Endothelial cell of umbilical vein (primary cell): ENCODE results near the gene NR1D1.

ENCODE experiments used
- EZH2 ChIP-seq: IDR thresholded peaks from 2 replicates; pipeline ENCODE4 v1.6.1; 2012; ENCODE audit warnings: borderline replicate concordance, low read depth, mild to moderate bottlenecking, moderate library complexity, low read length, inconsistent platforms; ENCODE audit not compliant: severe bottlenecking
- FOS ChIP-seq: IDR thresholded peaks from 2 replicates; pipeline ENCODE4 v1.6.1; 2011; ENCODE audit warnings: mild to moderate bottlenecking, low read length, moderate library complexity, borderline replicate concordance; ENCODE audit not compliant: insufficient read depth
- POLR2A ChIP-seq: IDR thresholded peaks from 2 replicates; pipeline ENCODE4 v1.6.1; 2012; ENCODE audit warnings: low read depth, mild to moderate bottlenecking, control low read depth, low read length
- POLR2AphosphoS5 ChIP-seq: IDR thresholded peaks from 2 replicates; pipeline ENCODE4 v1.6.1; 2012; ENCODE audit warnings: low read depth, mild to moderate bottlenecking, control low read depth, low read length, moderate library complexity; ENCODE audit not compliant: insufficient read depth
- TF ChIP-seq, protein P1 (sequence below): IDR thresholded peaks from 2 replicates; pipeline ENCODE4 v1.6.1; 2011; ENCODE audit not compliant: insufficient read depth, insufficient read length
- TF ChIP-seq, protein P2 (sequence below), 2 donors: IDR thresholded peaks; 1 replicate in 1 of 2; 2 replicates in 1 of 2; pipeline ENCODE4 v1.5.1; 2011; ENCODE audit warnings: low read length in 2 of 2, mild to moderate bottlenecking in 2 of 2, moderate library complexity in 2 of 2, control low read depth in 1 of 2, inconsistent platforms in 1 of 2, low read depth in 1 of 2; ENCODE audit not compliant: insufficient read depth in 1 of 2; ENCODE audit errors: extremely low read depth in 1 of 2

DNA sequence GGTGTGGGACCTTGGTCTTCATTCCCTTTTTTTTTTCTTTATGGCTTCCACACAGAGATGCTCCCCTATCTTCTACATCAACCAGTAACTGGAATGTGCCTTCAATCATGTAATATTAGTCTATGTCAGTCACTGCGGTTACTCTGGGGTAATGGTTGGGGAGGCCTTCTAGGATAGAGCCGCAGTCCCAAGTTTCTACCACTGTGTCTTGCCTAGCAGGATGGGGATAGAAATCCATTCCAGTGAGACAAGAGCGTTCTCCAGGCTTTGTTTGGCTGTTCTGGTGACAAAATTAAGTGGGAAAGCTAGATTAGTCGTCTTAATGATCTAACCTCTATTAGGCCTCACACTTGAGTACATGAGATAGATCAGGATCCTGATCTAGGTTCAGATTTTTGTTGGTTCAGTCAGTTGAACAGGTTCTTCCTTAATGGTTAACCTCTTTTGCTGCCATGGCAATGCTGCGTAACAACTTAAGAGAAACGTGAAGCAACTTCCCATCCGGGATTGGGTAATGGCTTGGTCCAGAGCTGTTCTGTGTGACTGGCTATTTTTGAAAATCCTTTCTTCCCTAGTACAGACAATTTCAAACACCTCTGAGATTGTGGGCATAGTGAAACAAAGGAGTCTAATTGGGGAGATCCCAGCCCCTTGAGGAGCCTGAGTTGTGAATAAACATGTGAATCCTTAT, 30.1 kb upstream of the NR1D1 start:
- TF ChIP-seq POLR2A (no peak), POLR2AphosphoS5 (no peak), FOS (no peak), EZH2 (no peak)
- TF ChIP-seq, protein P1, sequence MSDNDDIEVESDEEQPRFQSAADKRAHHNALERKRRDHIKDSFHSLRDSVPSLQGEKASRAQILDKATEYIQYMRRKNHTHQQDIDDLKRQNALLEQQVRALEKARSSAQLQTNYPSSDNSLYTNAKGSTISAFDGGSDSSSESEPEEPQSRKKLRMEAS, result no peak
- TF ChIP-seq, protein P2, sequence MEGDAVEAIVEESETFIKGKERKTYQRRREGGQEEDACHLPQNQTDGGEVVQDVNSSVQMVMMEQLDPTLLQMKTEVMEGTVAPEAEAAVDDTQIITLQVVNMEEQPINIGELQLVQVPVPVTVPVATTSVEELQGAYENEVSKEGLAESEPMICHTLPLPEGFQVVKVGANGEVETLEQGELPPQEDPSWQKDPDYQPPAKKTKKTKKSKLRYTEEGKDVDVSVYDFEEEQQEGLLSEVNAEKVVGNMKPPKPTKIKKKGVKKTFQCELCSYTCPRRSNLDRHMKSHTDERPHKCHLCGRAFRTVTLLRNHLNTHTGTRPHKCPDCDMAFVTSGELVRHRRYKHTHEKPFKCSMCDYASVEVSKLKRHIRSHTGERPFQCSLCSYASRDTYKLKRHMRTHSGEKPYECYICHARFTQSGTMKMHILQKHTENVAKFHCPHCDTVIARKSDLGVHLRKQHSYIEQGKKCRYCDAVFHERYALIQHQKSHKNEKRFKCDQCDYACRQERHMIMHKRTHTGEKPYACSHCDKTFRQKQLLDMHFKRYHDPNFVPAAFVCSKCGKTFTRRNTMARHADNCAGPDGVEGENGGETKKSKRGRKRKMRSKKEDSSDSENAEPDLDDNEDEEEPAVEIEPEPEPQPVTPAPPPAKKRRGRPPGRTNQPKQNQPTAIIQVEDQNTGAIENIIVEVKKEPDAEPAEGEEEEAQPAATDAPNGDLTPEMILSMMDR (IDR thresholded peaks at IDR 0.05; ENCODE audit: extremely low read depth in 1 of 2, insufficient read depth in 1 of 2, low read depth in 1 of 2, low read length in 2 of 2), result no peak
